Fibroblast of mammary gland (primary cell): ENCODE results near the gene EXOC8.

Experiments
- DNase-seq: peaks from one replicate; pipeline ENCODE4 v3.0.0-alpha.2; 2010; ENCODE audit warnings: low read depth
- H3K4me3 ChIP-seq: 2 replicates; pipeline ENCODE4 v1.5.1; 2011; ENCODE audit warnings: low read depth, mild to moderate bottlenecking, low read length, moderate library complexity; ENCODE audit not compliant: control insufficient read depth
- TF ChIP-seq, protein P1 (sequence below): conservative IDR thresholded peaks from 2 replicates; pipeline ENCODE4 v1.5.1; 2011; ENCODE audit warnings: low read depth, low read length, inconsistent platforms; ENCODE audit not compliant: control insufficient read depth, insufficient read depth

Gene EXOC8

DNA sequence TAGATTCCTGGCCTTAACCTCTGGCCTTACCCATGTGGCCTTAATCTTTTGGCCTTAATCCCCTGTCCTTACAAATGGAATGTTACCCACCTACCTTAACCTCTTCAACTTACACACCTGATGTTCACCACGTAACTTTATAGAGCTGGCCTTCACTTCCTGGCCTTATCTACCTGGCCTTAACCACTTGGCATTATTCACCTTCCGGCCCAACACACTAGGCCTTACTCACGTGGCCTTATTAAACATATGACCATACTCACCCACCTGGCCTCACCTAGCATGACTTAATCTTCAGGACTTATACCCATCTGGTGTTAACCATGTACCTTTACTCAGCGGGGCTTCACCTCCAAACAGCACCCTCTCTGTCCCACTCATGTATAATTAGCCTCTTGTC is 41.7 kb downstream of the EXOC8 start:
- TF ChIP-seq, protein P1, sequence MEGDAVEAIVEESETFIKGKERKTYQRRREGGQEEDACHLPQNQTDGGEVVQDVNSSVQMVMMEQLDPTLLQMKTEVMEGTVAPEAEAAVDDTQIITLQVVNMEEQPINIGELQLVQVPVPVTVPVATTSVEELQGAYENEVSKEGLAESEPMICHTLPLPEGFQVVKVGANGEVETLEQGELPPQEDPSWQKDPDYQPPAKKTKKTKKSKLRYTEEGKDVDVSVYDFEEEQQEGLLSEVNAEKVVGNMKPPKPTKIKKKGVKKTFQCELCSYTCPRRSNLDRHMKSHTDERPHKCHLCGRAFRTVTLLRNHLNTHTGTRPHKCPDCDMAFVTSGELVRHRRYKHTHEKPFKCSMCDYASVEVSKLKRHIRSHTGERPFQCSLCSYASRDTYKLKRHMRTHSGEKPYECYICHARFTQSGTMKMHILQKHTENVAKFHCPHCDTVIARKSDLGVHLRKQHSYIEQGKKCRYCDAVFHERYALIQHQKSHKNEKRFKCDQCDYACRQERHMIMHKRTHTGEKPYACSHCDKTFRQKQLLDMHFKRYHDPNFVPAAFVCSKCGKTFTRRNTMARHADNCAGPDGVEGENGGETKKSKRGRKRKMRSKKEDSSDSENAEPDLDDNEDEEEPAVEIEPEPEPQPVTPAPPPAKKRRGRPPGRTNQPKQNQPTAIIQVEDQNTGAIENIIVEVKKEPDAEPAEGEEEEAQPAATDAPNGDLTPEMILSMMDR = no peak
- no peak overlapping the region for H3K4me3 ChIP-seq
- DNase-seq = no peak

DNA sequence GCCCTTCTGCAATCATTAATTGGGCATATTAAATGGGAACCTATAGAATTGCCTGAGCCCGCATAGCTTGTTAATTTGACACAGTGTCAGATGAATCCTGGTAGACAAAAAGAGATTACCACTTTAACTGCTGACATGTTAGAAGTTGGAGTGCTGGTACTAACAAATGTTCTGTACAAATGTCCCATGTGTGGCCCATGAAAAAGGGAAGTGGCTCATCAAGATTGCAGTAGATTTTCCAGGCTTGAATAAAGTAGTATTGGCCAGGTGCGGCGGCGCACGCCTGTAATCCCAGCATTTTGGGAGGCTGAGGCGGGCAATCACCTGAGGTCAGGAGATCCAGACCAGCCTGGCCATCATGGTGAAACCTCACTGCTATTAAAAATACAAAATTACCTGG is 51.0 kb downstream of the EXOC8 start:
- TF ChIP-seq, protein P1 = no peak
- H3K4me3 ChIP-seq = no peak overlapping the region
- no peak for DNase-seq

DNA sequence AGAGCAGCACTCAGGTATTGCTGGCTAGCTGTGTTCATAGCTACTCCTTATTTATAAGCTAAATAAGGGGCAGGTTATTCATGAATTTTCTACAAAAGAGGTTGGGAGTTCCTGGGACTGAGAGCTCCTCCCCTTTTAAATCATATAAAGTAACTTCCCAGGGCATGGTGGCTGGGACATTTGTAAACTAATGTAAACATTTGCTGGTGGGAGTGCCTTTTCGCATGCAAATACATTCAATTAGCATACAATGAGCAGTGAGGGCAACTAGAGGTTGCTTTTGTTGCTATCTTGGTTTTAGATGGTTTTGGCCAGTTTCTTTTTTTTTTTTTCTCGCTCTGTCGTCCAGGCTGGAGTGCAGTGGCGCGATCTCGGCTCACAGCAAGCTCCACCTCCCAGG is 53.2 kb downstream of the EXOC8 start:
- DNase-seq = no peak

More for the DNA sequence above, 53.2 kb downstream of the EXOC8 start:
- H3K4me3 ChIP-seq = no peak overlapping the region
- TF ChIP-seq, protein P1 = no peak
